GM18498 (cell line): ENCODE data around the gene DZIP3.
"Not testable (repeated sequence)": the region's sequence is repeated elsewhere in the genome, so short reads cannot be mapped to it uniquely, and the experiment has no call there.

Source experiments
- ATAC-seq: cut with Tn5 transposase; IDR thresholded peaks from one replicate; pipeline ENCODE4 v1.9.1; 2021; ENCODE audit warnings: mild to moderate bottlenecking, moderate library complexity; ENCODE audit not compliant: unreplicated experiment

DZIP3 gene

GRCh38 chr3:108599677-108600409, 10.3 kb downstream of the DZIP3 start:
- no peak for ATAC-seq

GRCh38 chr3:108602249-108602934, 12.9 kb downstream of the DZIP3 start:
- peak; percentile 91 for ATAC-seq

- peak; percentile 21 for ATAC-seq
Measured at GRCh38 chr3:108602935-108603294, 13.4 kb downstream of the DZIP3 start.

GRCh38 chr3:108603691-108604090, 14.2 kb downstream of the DZIP3 start:
- no peak for ATAC-seq

GRCh38 chr3:108605028-108605427, 15.5 kb downstream of the DZIP3 start:
- ATAC-seq = no peak

GRCh38 chr3:108605491-108605890, 16.0 kb downstream of the DZIP3 start:
- no peak for ATAC-seq

- no peak for ATAC-seq
Measured at GRCh38 chr3:108608750-108609149, 19.2 kb downstream of the DZIP3 start.

GRCh38 chr3:108610651-108611050, 21.1 kb downstream of the DZIP3 start:
- no peak for ATAC-seq

GRCh38 chr3:108616090-108616489, 26.6 kb downstream of the DZIP3 start:
- not testable (repeated sequence) for ATAC-seq

GRCh38 chr3:108620250-108620649, 30.7 kb downstream of the DZIP3 start:
- no peak for ATAC-seq

- no peak for ATAC-seq
Measured at GRCh38 chr3:108623504-108623903, 34.0 kb downstream of the DZIP3 start.

GRCh38 chr3:108629974-108630373, 40.5 kb downstream of the DZIP3 start:
- ATAC-seq = no peak

GRCh38 chr3:108642526-108642925, 53.0 kb downstream of the DZIP3 start:
- no peak for ATAC-seq

GRCh38 chr3:108645364-108645763, 55.8 kb downstream of the DZIP3 start:
- no peak for ATAC-seq

- not testable (repeated sequence) for ATAC-seq
Measured at GRCh38 chr3:108655664-108656063, 66.1 kb downstream of the DZIP3 start.

GRCh38 chr3:108661699-108662098, 72.2 kb downstream of the DZIP3 start:
- no peak for ATAC-seq

- peak; percentile 77 for ATAC-seq
Measured at GRCh38 chr3:108662142-108662738, 72.7 kb downstream of the DZIP3 start.

GRCh38 chr3:108664266-108664665, 74.7 kb downstream of the DZIP3 start:
- ATAC-seq = no peak

GRCh38 chr3:108667312-108667711, 77.8 kb downstream of the DZIP3 start:
- no peak for ATAC-seq

- ATAC-seq = peak; percentile 45
Measured at GRCh38 chr3:108669208-108669607, 79.7 kb downstream of the DZIP3 start.

GRCh38 chr3:108672701-108673100, 83.2 kb downstream of the DZIP3 start:
- ATAC-seq = no peak
